K562 (cell line): ENCODE measurements around the gene TARS3. TPM values are rescaled to one million over a fixed set of nuclear protein-coding genes. Genes with fewer than 3 reads are reported as not detected.

Experiments used
- ATAC-seq: fragments of 200-7000 bp; cut with Tn5 transposase; 3 replicates; pipeline ENCODE4 v1.9.1; 2020; ENCODE audit warnings: moderate library complexity
- BruUV-seq: library from RNA; stranded (reverse); fragments of 400-500 nt; replicated peaks from 2 replicates; lab custom pipeline; 2021; lab: Mats Ljungman, UMichigan
- CTCF ChIA-PET: fragments of 300-600 bp; formaldehyde crosslinking; extraction: SDS; loops from one replicate; lab custom pipeline; 2021; ENCODE audit warnings: low intra/inter-chr PET ratio; lab: Yijun Ruan, JAX
- POLR2A ChIA-PET: fragments of 300-600, 350-650 bp; sonication (Branson Sonifier 250); formaldehyde crosslinking; extraction: SDS; loops from one replicate; lab custom pipeline; 2021; ENCODE audit warnings: antibody characterized with exemption, inconsistent platforms; lab: Yijun Ruan, JAX
- DNase-seq, 4 experiments: peaks; one replicate each; pipeline versions ENCODE4 v3.0.0 to v3.0.0-alpha.2; 2011 to 2018; ENCODE audit warnings: low spot score in 3 of 4, mixed read lengths in 3 of 4; ENCODE audit errors: extremely low read depth in 1 of 4
- FAIRE-seq: peaks from 2 replicates; lab custom pipeline; 2011; peaks lifted over from hg19 to GRCh38; lab: Jason Lieb, UNC
- H2AFZ ChIP-seq: 2 replicates; pipeline ENCODE4 v1.6.0; 2011; ENCODE audit warnings: low read depth, low read length, control low read depth, inconsistent platforms
- H3K27ac ChIP-seq: fragments of 200-600 bp; 3 replicates; pipeline ENCODE4 v1.8.0; 2011; ENCODE audit warnings: low read depth, mild to moderate bottlenecking, control low read depth, inconsistent platforms, low read length, moderate library complexity, mixed read lengths; ENCODE audit errors: extremely low read depth
- H3K27me3 ChIP-seq, 2 experiments: fragments of 300-600 bp in 1 of 2; 2 replicates in 1 of 2; 3 replicates in 1 of 2; pipeline versions ENCODE4 v1.6.0 to v1.8.0; 2011; ENCODE audit warnings: inconsistent platforms in 2 of 2, low read length in 2 of 2, mild to moderate bottlenecking in 1 of 2, mixed read lengths in 1 of 2, moderate library complexity in 1 of 2; ENCODE audit not compliant: control insufficient read depth in 2 of 2, insufficient read depth in 2 of 2
- H3K36me3 ChIP-seq: fragments of 300-600 bp; 3 replicates; pipeline ENCODE4 v1.8.0; 2011; ENCODE audit warnings: mild to moderate bottlenecking, low read length, inconsistent platforms; ENCODE audit not compliant: control insufficient read depth, insufficient read depth
- H3K4me1 ChIP-seq, 2 experiments: fragments of 200-600 bp in 1 of 2; replicated peaks in 1 of 2; 2 replicates in 1 of 2; 3 replicates in 1 of 2; pipeline versions ENCODE4 v1.5.1 to v1.8.0; 2011; ENCODE audit warnings: inconsistent platforms in 2 of 2, low read length in 2 of 2, mild to moderate bottlenecking in 1 of 2, mixed read lengths in 1 of 2, moderate library complexity in 1 of 2; ENCODE audit not compliant: control insufficient read depth in 2 of 2, insufficient read depth in 2 of 2
- H3K4me2 ChIP-seq: 2 replicates; pipeline ENCODE4 v1.6.1; 2011; ENCODE audit warnings: low read length, control low read depth, inconsistent platforms, mixed read lengths; ENCODE audit not compliant: insufficient read depth
- H3K4me3 ChIP-seq: fragments of 200-600 bp; sonication (generic), shearing (Covaris generic); 2 replicates; pipeline ENCODE4 v1.5.1; 2016; ENCODE audit warnings: control low read depth, inconsistent platforms
- H3K79me2 ChIP-seq: fragments of 200-600 bp; 3 replicates; pipeline ENCODE4 v1.8.0; 2011; ENCODE audit warnings: low read length, inconsistent platforms; ENCODE audit not compliant: control insufficient read depth, insufficient read depth
- H3K9ac ChIP-seq, 2 experiments: 2 replicates each; pipeline versions ENCODE4 v1.6.0 to v1.6.1; 2011; ENCODE audit warnings: low read depth in 2 of 2, low read length in 2 of 2, control low read depth in 1 of 2, inconsistent platforms in 1 of 2, mild to moderate bottlenecking in 1 of 2, mixed read lengths in 1 of 2; ENCODE audit not compliant: insufficient read depth in 1 of 2
- H3K9me1 ChIP-seq: one replicate; pipeline ENCODE4 v1.6.0; 2011; ENCODE audit warnings: inconsistent platforms, mild to moderate bottlenecking, low read length, moderate library complexity; ENCODE audit not compliant: control insufficient read depth, insufficient read depth
- H3K9me3 ChIP-seq: replicated peaks from 2 replicates; pipeline ENCODE4 v1.5.1; 2011; ENCODE audit warnings: low read depth, low read length, inconsistent platforms; ENCODE audit not compliant: control insufficient read depth, insufficient read depth
- H4K20me1 ChIP-seq: replicated peaks from 2 replicates; pipeline ENCODE4 v1.6.1; 2011; ENCODE audit warnings: low read length, inconsistent platforms, mixed read lengths; ENCODE audit not compliant: control insufficient read depth, insufficient read depth
- CBX3 ChIP-seq, 2 experiments: IDR thresholded peaks; 1 replicate in 1 of 2; 2 replicates in 1 of 2; pipeline ENCODE4 v1.6.1; 2012; ENCODE audit warnings: inconsistent platforms in 2 of 2, low read length in 2 of 2, borderline replicate concordance in 1 of 2, control low read depth in 1 of 2
- E2F6 ChIP-seq, 2 experiments: IDR thresholded peaks; 2 replicates each; pipeline ENCODE4 v1.6.1; 2011; ENCODE audit warnings: borderline replicate concordance in 1 of 2, control low read depth in 1 of 2, low read depth in 1 of 2, low read length in 1 of 2, mild to moderate bottlenecking in 1 of 2, mixed read lengths in 1 of 2, moderate library complexity in 1 of 2; ENCODE audit not compliant: insufficient read depth in 1 of 2, insufficient read length in 1 of 2, poor library complexity in 1 of 2, severe bottlenecking in 1 of 2; ENCODE audit errors: extremely low read depth in 1 of 2
- FOXA1 ChIP-seq: fragments of 450-650 bp; IDR thresholded peaks from 2 replicates; pipeline ENCODE4 v1.6.1; 2016; ENCODE audit warnings: mild to moderate bottlenecking, borderline replicate concordance
- FOXJ2 ChIP-seq: fragments of 200-800 bp; sonication (Bioruptor generic); IDR thresholded peaks from 2 replicates; pipeline ENCODE4 v1.6.1; 2016; ENCODE audit warnings: missing genetic modification characterization, missing compliant biosample characterization
- GABPB1 ChIP-seq: sonication (generic); formaldehyde crosslinking; IDR thresholded peaks from 2 replicates; pipeline ENCODE4 v1.8.0; 2022; ENCODE audit warnings: mild to moderate bottlenecking, missing genetic modification reagents
- NR1H2 ChIP-seq: sonication (generic); formaldehyde crosslinking; IDR thresholded peaks from 2 replicates; pipeline ENCODE4 v1.4.0; 2020; ENCODE audit warnings: mild to moderate bottlenecking, missing genetic modification reagents
- POLR2A ChIP-seq: fragments of 450-650 bp; conservative IDR thresholded peaks from 2 replicates; pipeline ENCODE4 v1.6.1; 2016
- WGBS: fragments of 100-300 bp; shearing (Covaris generic); methylation state at CpG from one replicate; pipeline ENCODE4 v1.1.6; 2016; ENCODE audit warnings: low coverage, mixed read lengths; ENCODE audit not compliant: insufficient coverage; ENCODE audit errors: missing lambda C conversion rate; 5-methylcytosine and 5-hydroxymethylcytosine counted together
- in situ Hi-C: fragments of 300-500 bp; cut with MboI; formaldehyde crosslinking; loops from 4 replicates; pipeline ENCODE4 v1.15.0; 2018; ENCODE audit warnings: inconsistent platforms, mixed read lengths
- intact Hi-C: fragments of 100-400 bp; cut with micrococcal nuclease; formaldehyde crosslinking; loops from 2 replicates; pipeline ENCODE4 v1.14.2; 2022
- polyA plus RNA-seq, 8 experiments: library from polyadenylated mRNA; depleted of rRNA in 4 of 8; stranded (reverse) in 5 of 8; unstranded in 3 of 8; fragments of >200 nt; fragmentation: Nextera tagmentation in 2 of 8; fragmentation: Illumina TruSeq in 1 of 8; extraction: Ambion mirVana in 2 of 8; extraction: Trizol in 1 of 8; gene quantifications; 2 replicates each; pipeline versions ENCODE4 v1.2.1 to v1.2.3, GENCODE V29; 2011 to 2014; ENCODE audit warnings: inconsistent platforms in 1 of 8, missing spikeins in 1 of 8
- total RNA-seq, 7 experiments: library from RNA; depleted of rRNA in 6 of 7; stranded (reverse); fragments of >200 nt in 6 of 7; fragmentation: Illumina TruSeq in 2 of 7; extraction: Trizol in 2 of 7; gene quantifications; 2 replicates each; pipeline versions ENCODE4 v1.2.1 to v1.2.3, GENCODE V29; 2011 to 2021; ENCODE audit warnings: low replicate concordance in 1 of 7

TARS3 gene
- total and polyA plus RNA-seq, 9 of the 15 experiments (the other 6 are each of a cell fraction or from before 2014, with no cell fraction given), result 2.1 to 14.7 (median 9.8) TPM

GRCh38 chr15:101692801-101693598 is 31.3 kb downstream of the TARS3 start:
- WGBS, result 61% methylated on average over 4 of the region's 4 CpGs
- Histone ChIP-seq H3K4me2 (no peak overlapping the region), H3K9ac (no peak overlapping the region), H3K9me1 (no peaks in the 10 kb centered on the region), H3K4me3 (no peak overlapping the region), H3K36me3 (peaks cover 33% of the 10 kb centered on the region), H4K20me1 (no peaks in the 10 kb centered on the region), H3K4me1 (peaks cover 0 to 5% of the 10 kb centered on the region in 2 experiments; a peak in 1 of 5 replicates), H3K27ac (no peak overlapping the region), H2AFZ (no peak overlapping the region), H3K9me3 (no peaks in the 10 kb centered on the region), H3K27me3 (no peaks in the 10 kb centered on the region), H3K79me2 (no peaks in the 10 kb centered on the region)
- no TSS peak for BruUV-seq
- TF ChIP-seq NR1H2 (CRISPR knock-in tag) (no peak), CBX3 (IDR thresholded peaks at IDR 0.05; ENCODE audit: borderline replicate concordance in 1 of 2, low read length in 2 of 2) (no peak), FOXA1 (no peak), E2F6 (IDR thresholded peaks at IDR 0.05; ENCODE audit: borderline replicate concordance in 1 of 2, extremely low read depth in 1 of 2, insufficient read depth in 1 of 2, insufficient read length in 1 of 2, low read depth in 1 of 2, low read length in 1 of 2, poor library complexity in 1 of 2, severe bottlenecking in 1 of 2) (no peak), GABPB1 (CRISPR knock-in tag) (no peak), FOXJ2 (no peak), POLR2A (no peak)
- in situ Hi-C loops (no loop called here), intact Hi-C loops (no loop called here)
- FAIRE-seq (no peak), DNase-seq (no peak), ATAC-seq (no peak)
- ChIA-PET CTCF (no interaction called here), POLR2A (interaction anchor here (1.2 kb wide), 1 partner anchor 21 kb away, joined by 3 read pairs; no protein-coding TSS in a partner anchor)
